ENCODE data around the gene DRC3.

- TF ChIP-seq CTCF (IDR thresholded peaks at IDR 0.05; ENCODE audit: low read length) (no peak), EZH2 (optimal IDR thresholded peaks at IDR 0.05; ENCODE audit: low read depth, low read length) (no peak)
These were observed 69.1 kb downstream of the DRC3 start for GRCh38 chr17:18041776-18042175.
